ENCODE measurements around the gene SLC39A11.
"Not testable (repeated sequence)": the region's sequence is repeated elsewhere in the genome, so short reads cannot be mapped to it uniquely, and the experiment has no call there.

Gene SLC39A11

DNA sequence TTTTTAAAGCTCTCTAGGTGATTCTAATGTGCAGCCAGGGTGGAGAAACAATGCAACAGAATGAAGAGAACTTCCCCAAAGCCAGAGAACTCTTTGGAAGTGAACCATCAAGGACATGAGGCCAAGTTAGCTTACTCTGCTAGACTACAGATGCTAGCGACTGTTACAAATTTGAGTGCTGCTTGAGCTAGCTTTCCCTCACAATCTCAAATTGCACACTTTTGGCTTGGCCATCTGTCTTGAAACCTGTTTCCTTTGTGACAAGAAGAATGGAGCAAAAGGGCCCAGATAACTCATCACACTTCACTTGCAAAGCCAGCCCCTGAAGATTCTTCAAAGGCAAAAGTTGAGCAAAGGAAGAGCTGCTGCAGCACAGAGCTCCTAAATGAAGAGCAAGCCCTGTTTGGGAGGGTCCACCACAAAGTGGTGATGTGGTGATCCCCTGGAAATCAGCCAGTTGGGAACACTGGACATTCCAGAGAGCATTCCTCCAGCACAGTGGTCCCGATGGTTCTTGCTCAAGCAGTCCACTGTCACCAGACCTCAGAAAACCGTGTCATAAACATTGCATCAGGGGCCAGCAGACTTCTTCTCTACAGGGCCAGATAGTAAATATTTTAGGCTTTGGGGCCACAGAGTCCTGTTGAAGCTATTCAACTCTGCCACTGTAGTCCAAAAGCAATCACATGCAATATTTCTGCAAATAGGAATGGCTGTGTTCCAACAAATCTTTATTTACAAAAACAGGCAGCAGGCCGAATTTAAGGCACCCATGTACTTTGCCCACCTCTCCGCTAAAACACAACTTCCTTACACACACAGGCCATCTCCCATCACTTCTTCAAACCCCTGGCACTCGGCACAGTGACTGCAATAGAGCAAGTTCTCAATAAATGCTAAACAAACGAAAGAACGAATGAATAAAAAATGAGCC lies 21.2 kb downstream of the SLC39A11 start:
- no peak for DNase-seq

DNA sequence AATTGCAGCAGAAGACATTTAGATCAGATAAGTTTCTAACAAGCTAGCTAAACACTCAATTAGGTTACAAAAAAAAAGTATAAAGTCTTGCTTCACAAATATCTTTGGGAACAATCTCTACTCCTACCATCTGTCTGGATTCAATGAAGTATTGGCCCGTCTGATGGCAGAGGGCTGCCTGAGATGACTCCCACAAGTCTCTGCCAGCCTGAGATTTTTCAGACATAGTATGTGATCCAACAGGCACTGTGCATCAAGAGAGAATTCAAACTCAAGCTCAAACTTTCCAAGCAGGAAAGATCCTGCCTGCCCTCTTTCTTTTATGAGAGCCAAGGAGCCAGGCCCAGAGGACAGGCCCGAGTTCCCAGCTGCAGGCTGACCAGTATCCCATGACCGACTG lies 22.6 kb downstream of the SLC39A11 start:
- no peak for DNase-seq

DNA sequence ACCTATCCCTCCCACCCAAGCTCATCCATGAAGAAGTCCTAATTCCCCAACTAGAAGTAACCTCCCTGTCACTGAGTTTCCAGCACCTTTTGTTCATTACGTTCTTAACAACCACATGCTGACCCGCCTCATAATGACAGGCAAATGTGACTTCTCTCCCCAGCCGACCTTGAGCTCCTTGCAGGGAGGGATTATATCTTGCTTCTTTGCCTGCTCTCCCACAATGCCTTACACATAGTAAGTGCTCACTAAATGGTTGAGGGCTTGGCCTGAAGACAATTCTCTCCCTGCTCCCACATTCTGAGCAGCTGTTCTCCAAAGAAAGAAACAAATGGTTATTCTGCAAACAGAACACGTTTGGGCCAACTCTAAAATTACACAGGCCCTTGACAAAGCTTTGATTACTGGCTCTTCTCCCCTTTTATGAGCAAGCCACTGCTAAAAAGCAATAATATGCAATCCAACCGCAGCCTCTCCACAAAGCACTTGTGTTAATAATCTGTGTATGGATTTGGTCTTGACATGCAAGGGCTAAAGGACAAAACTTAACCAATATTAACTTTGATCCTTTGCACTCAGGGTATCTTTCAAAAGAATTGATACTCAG lies 23.2 kb downstream of the SLC39A11 start:
- no peak for DNase-seq

DNA sequence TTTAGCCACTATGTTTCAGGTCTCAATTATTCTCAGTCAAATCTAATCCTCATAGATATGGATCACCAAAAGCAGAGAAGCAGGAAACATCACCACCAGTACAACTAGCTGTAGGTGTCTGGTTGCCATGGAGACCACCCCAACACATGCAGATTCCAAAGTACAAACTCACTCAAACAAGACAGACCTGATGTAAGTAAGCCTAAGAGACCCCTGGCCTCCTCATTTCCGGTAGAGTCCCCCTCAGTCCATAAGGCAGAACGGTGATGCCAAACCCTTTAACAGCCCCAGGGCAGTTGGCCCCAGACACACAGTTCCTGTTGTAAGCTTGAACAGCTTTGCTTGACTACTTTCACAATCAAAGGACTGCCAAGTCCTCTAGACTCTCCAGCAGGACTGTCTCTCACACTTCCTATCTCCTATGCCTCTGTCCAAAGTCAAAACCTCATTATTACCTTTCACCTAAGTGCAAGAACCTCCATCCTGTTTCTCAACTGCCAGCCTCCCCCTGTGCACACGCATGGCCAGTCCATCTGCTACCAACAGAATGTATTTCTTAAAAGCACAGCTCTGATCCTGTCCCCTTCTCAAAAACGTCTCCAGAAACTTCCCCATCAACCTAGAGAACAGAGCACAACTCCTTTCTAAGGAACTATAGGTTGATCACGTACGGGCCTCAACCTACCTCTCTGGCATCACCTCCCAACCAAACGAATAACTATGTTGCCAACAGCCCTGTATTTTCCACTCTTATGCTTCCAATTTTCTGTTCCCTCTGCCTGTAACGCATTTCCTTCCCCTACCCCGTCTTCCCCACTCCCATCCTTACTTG lies 23.9 kb downstream of the SLC39A11 start:
- peak in 1 of 2 experiments; percentile 10 for DNase-seq

DNA sequence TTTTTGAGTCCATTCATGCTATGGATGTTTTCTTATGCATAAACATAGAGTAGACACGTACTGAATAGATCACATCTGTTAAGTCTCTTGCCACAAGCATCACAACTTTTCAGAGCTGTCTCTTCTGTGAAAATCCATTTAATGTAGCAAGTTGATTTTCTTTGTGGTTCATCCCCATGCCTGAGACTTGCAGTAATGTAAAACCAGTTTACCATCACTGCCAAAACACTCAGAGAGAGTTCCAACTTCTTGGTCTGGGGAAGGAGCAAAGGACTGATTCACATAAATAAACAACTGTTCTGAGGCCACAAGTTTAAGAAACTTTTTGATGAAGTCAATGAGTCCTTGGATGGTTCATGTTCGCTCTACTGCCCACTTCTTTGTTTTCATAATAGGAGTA lies 24.8 kb downstream of the SLC39A11 start:
- not testable (repeated sequence) for DNase-seq

DNA sequence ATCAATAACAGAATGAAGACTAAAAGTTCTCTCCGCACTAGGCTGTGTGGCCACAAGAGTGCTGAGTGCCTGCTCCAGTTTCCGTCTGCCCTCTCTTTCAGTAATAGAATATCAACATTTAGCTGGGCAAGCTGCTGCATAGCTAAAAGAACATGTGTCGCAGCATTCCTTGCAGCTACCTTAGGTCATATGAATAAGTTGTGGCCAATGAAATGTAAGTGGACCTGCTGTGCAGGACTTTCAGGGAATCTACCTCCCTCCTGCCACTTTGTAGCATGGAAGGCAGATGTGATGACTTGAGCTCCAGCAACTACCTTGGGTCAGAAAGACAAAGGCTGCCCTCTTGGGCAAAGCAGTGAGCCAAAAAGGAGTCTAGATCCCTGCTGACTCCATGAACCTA lies 25.4 kb downstream of the SLC39A11 start:
- DNase-seq, result no peak

DNA sequence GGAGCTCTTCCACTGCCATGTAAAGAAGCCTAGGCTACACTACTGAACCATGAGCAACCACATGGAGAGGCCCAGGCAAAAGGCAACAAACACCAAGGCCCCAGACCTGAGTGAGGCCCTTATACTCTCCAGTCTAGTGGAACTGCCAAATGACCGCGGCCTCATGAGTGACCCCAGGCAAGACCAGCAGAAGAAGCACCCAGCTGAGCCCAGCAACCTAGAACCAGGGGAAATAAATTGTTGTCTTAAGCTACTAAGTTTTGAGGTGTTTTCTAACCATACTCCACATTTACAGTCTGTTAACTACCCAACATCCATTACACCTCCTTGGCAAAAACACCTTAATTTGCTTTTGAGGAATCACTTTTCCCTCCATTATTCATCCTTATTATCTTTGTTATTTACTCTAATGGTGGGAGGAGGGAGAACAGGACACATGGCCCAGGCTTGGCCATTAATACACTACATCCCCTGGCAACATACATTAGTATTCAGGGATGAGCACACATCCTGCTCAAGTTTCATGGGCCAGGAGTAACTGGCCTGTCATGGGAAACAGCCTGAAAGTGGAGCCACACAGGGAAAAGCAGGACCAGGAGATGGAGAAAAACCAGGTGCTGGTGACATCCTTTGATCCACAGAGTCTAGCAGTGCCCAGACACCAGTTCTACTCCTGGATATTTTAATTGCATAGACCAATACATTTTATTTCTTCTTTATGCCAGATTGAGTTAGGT lies 26.2 kb downstream of the SLC39A11 start:
- DNase-seq, result no peak

DNA sequence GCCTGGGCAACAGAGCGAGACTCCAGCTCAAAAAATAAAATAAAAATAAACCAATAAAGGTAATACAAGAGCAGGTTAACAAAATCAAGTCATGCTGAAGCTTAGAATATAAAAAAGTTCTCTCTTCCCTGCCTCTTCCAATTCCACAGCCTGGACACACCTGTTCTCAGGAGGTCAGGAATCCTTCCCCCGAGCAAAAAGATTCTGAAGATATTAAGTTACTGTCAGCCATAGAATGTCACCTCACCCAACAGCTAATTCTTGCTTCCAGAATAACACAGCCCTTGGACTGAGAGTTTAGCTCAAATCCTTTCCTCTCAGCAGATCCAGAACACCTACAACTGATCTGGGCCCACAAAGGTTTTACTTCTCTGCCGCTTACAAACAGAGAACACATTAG lies 27.1 kb downstream of the SLC39A11 start:
- no peak for DNase-seq

DNA sequence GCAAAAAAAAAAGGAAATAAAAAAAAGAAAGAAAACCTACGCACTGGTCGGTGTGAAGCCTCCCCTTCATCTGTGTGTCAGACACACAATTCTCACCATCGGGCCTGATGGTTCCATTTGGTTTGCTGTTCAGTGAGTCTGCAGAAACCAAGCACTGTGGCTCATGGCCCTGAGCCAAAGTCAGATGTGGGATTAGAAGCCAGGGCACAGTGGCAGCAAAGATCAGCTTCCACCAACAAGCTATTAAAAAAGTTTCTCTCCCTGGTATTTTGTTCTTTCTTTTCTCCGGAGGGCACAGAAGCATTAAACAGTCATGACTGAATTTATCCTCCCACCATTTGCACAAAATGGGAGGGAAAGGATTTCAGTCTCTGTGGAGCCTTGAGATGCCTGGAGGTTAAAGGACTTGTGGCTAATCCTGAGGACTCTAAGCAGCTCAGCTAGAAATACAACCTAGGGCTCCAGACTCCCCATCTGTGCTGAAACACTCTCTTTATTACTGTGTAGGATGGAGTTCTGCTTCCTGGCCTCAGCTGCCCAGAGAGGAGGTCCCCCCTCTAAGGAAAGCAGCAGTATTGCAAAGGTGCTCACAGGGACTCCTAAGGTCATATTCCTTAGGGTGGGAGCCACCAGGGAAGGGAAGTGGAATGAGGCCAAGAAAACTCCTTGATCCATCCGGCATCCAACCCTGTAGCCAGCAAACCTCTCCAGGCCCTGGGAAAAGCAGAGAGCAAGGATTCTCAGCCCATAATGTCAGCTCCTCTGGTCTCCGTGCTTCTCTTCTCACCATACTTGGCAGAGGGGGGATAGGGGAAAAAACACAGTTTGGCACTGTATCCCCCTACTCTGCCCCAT lies 28.2 kb downstream of the SLC39A11 start:
- DNase-seq, result no peak

DNA sequence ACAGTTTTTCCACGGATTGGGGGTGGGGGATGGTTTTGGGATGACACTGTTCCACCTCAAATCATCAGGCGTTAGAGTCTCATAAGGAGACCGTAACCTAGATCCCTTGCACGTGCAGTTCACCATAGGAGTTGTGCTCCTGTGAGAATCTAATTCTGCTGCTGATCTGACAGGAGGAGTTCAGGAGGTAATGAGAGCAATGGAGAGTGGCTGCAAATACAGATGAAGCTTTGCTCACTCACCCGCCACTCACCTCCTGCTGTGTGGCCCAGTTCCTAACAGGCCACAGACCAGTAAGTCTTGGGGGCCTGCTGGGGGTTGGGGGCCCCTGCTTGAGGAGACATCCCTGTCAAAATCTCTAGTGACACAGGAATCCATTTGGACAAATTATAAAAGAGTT lies 29.8 kb downstream of the SLC39A11 start:
- DNase-seq, result no peak

DNA sequence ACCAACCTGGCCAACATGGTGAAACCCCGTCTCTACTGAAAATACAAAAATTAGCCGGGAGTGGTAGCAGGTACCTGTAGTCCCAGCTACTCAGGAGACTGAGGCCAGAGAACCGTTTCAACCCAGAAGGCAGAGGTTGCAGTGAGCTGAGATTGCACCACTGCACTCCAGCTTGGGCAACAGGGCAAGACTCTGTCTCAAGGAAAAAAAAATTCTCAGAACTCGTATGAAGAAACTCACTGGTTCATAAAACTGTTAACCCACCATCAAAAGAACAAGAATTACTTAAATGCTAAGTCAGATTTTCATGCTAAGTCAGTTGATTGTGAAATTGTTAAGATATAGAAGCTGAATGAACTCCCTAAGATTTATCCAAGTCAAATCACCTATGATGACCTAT lies 31.3 kb downstream of the SLC39A11 start:
- no peak for DNase-seq

DNA sequence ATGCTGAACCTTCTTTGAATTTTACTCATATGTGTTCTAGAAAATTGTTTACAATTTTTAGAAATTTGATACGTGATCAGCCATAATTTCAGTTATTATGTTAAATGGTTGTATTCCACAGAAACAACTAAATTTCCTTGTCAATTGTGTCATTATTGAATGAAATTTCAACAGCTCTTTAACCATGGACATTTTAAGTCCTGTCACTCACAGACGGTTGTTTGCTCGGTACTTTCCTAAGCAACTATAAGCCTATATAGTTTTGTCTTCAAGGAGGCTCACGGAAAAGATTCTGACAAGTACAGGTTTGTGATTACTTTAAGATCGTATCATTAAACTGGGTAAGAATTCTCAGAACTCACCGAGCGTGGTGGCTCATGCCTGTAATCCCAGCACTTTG lies 31.8 kb downstream of the SLC39A11 start:
- DNase-seq, result no peak

DNA sequence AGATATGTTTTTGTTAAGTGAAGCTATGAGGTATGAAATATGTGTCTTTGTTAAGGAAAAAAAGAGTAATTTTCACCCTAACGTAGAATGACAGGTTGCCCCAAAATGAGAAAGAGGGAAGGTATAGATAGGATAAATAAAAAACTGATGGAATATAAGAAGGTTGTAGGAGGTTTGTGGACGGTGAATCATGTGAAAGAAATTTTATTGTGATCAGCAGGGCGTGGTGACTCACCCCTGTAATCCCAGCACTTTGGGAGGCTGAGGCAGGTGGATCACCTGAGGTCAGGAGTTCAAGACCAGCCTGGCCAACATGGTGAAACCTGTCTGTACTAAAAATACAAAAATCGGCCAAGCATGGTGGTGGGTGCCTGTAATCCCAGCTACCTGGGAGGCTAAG lies 32.8 kb downstream of the SLC39A11 start:
- not testable (repeated sequence) for DNase-seq

DNA sequence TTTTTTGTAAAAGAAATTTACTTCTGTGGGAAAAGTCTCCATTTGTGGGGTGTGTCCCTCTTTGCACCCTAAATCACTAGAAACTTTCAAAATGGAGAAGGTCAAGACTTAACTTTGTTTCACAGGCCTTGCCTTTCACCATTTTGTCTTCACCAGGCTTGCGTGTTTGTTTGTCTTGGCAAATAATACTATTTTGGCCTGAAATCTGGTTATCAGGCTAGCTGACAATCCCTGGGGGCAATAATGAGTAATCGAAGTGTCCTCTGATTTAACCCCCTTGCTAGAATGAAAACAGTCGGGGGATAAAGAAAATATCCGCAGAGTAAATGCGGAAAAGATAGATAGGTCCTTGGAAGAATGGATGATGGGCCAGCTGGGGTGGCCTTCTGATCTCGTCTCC lies 34.5 kb downstream of the SLC39A11 start:
- DNase-seq, result no peak

DNA sequence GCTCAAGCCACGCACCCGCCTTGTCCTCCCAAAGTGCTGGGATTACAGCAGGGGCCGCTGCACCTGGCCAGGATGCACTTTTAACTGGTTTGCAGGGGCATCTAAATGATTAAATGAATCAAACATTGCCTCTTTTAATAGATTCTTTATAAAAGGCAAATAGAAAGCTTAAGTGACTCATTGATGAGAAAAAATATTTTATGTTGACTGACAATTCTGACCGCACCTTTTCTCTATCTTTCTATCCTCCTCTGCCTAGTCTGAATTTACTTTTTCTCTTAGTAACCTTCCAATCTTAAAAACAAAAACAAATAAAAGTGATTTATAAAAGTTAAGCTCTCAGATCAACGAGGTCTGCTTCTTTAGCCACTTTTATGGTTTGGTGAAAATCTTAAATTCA lies 35.3 kb downstream of the SLC39A11 start:
- no peak for DNase-seq

DNA sequence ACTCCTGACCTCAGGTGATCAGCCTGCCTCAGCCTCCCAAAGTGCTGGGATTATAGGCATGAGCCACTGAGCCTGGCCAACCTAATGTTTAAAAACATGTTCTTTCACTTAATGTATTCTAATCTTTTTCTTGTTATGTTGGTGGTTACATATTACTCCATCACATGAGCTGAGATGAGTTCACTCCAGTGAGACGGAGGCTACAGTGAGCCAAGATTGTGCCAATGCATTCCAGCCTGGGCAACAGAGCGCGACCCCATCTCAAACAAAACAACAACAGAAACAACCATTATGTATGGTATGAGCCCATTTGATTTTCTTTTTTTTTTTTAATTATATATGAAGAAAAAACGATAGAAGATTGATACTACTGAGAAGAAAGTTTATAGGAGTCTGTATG lies 39.6 kb downstream of the SLC39A11 start:
- no peak for DNase-seq

DNA sequence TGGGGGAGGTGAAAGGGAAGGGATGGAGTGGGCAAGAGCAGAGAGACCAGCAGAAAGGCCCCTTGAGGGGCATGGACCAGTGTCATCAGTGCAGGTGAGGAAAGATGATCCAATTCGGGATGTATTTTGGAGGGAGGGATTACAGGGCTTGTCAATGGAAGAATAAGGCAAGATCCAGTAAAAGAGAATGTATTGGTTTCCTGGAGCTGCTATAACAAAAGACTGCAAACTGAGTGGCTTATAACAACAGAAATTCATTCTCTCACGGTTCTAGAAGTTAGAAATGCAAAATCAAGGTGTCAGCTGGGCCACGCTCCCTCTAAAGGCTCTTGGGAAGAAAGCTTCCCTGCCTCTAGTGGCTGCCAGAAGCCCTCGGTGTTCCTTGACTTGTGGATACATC lies 41.7 kb downstream of the SLC39A11 start:
- no peak for DNase-seq

DNA sequence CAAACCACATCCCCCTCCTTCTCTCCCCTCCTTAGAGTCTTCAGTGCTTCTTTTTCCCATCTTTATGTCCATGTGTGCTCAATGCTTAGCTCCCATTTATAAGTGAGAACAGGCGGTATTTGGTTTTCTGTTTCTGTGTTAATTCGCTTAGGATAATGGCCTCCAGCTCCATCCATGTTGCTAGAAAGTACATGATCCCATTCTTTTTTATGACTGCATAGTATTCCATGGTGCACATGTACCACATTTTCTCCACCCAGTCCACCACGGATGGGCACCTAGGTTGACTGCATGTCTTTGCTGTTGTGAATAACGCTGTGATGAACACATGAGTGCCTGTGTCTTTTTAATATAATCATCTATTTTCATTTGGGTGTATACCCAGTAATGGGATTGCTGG lies 44.3 kb downstream of the SLC39A11 start:
- no peak for DNase-seq

DNA sequence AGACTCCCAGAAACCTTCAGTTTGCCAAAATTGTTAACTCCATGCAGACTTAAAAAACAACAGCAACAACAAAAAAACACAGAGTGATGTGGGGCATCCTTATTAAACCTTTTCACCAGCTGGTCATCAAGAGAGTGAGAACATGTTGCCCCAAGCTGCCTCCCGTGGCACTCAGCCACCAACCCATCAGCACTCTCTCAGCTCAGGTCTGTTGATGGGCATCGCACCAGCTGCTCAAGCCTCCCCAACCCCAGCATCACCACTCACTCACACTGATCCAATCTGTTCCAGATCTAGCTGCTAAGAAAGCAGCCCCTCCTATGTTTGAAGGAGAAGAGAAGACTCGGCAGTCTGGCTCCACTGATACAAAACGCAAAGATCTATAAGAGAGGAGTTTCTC lies 46.8 kb downstream of the SLC39A11 start:
- no peak for DNase-seq

DNA sequence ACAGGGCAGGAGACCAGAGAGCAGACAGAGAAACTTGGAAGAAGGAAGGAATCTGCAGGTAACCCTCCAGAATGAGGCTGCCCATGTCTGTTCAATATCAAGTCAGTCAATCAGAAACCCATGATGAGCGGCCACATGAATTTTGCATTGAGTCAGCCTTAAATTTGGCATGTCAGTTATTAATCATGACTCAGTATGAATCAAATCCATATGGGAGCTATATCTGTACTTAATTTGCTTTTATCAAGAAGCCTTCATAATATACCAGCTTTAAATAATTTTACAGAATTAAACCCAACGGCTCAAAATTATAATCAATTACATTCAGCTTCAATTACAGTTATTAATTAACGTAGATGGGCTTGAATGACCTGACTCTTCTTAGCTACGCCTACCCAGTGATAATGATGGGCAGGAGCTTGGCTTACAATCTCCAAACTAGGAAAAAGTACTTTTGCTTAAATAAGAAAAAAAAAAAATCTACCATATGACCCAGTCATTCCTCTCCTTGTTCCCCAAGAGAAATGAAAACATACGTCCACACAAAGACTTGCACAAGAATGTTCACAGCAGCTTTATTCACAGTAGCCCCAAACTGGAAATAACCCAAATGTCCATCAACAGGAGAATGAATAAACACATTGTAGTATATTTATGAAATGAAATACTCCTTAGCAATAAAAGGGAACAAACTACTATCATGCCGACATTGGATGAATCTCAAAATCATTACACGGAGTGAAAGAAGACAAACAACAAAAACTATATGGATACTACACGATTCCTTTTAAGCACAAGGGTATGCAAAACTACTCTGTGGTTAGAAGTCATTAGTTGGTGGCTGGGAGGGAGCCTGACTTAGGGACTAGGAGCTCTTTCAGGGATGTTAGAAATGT lies 48.6 kb downstream of the SLC39A11 start:
- DNase-seq, result peak in 1 of 2 experiments; percentile 23

All from NCI-H526 (cell line).